ENCODE results near the gene HOXA6.

GRCh38 chr7:27145165-27145913 lies 2.2 kb downstream of the HOXA6 start:
- TF ChIP-seq CTCF (IDR thresholded peaks at IDR 0.05) = no peak
- TF ChIP-seq POLR2A (IDR thresholded peaks at IDR 0.05) = no peak

All from heart left ventricle (tissue), 13 donors.